Peyer's patch (tissue), 4 donors: ENCODE measurements around the gene ADAM23. TPM values are rescaled to one million over a fixed set of nuclear protein-coding genes. Genes with fewer than 3 reads are reported as not detected.

Experiments used
- DNase-seq, 3 donors: peaks; one replicate each; pipeline ENCODE4 v3.0.0-alpha.2; 2017 to 2019
- H3K27ac ChIP-seq, 4 donors: fragments of 200-600 bp; sonication (generic); one replicate each; pipeline ENCODE4 v1.5.1; 2016 to 2019
- H3K27me3 ChIP-seq, 2 donors: fragments of 200-600 bp; sonication (generic); one replicate each; pipeline ENCODE4 v1.5.1; 2019
- H3K36me3 ChIP-seq, 3 donors: fragments of 200-600 bp; sonication (generic); one replicate each; pipeline ENCODE4 v1.5.1; 2016 to 2019
- H3K4me1 ChIP-seq, 4 donors: fragments of 200-600 bp; sonication (generic); one replicate each; pipeline ENCODE4 v1.5.1; 2016 to 2019
- H3K4me3 ChIP-seq, 4 donors: fragments of 200-600 bp; sonication (generic); 1 replicate in 3 of 4; 2 replicates in 1 of 4; pipeline ENCODE4 v1.5.1; 2016 to 2019; ENCODE audit warnings: mild to moderate bottlenecking in 1 of 4
- H3K9me3 ChIP-seq, 4 donors: fragments of 200-600 bp; sonication (generic); one replicate each; pipeline ENCODE4 v1.5.1; 2016 to 2019; ENCODE audit warnings: mild to moderate bottlenecking in 1 of 4
- CTCF ChIP-seq, 6 experiments: fragments of 450-650 bp in 4 of 6; fragments of 200-600 bp in 2 of 6; sonication (generic) in 1 of 6; IDR thresholded peaks; one replicate each; pipeline ENCODE4 v1.5.1; 2017 to 2019; ENCODE audit warnings: antibody characterized with exemption in 6 of 6, mild to moderate bottlenecking in 3 of 6, moderate library complexity in 1 of 6
- POLR2A ChIP-seq, 2 donors: fragments of 450-650 bp; IDR thresholded peaks; one replicate each; pipeline ENCODE4 v1.5.1; 2017; ENCODE audit warnings: antibody characterized with exemption in 2 of 2, mild to moderate bottlenecking in 2 of 2, moderate library complexity in 2 of 2
- total RNA-seq, 4 donors: library from RNA; depleted of rRNA; stranded (reverse); fragments of >200 nt; gene quantifications; one replicate each; pipeline ENCODE4 v1.1.0, GENCODE V29; 2016

Gene ADAM23
- total RNA-seq, 4 donors from 2014 or later, result 0.47 to 2.5 (median 1.4) TPM

GRCh38 chr2:206521612-206522011 is 78.3 kb downstream of the ADAM23 start:
- Histone ChIP-seq H3K4me1 (no peaks in the 10 kb centered on the region), H3K27me3 (no peaks in the 10 kb centered on the region), H3K9me3 (no peaks in the 10 kb centered on the region), H3K27ac (no peak overlapping the region), H3K36me3 (no peaks in the 10 kb centered on the region), H3K4me3 (no peak overlapping the region)
- DNase-seq, result no peak
- TF ChIP-seq POLR2A (IDR thresholded peaks at IDR 0.05) (no peak), CTCF (IDR thresholded peaks at IDR 0.05) (no peak)

GRCh38 chr2:206526416-206526815 is 83.1 kb downstream of the ADAM23 start:
- TF ChIP-seq POLR2A (IDR thresholded peaks at IDR 0.05) (no peak), CTCF (IDR thresholded peaks at IDR 0.05) (no peak)
- H3K9me3 ChIP-seq, result no peaks in the 10 kb centered on the region
- no peak for DNase-seq
- H3K36me3 ChIP-seq, result no peaks in the 10 kb centered on the region
- no peaks in the 10 kb centered on the region for H3K27me3 ChIP-seq
- H3K4me1 ChIP-seq, result no peaks in the 10 kb centered on the region
- no peak overlapping the region for H3K27ac ChIP-seq
- no peak overlapping the region for H3K4me3 ChIP-seq

- no peaks in the 10 kb centered on the region for H3K36me3 ChIP-seq
- TF ChIP-seq CTCF (IDR thresholded peaks at IDR 0.05), result no peak
- no peak overlapping the region for H3K27ac ChIP-seq
- no peak overlapping the region for H3K4me3 ChIP-seq
- DNase-seq, result no peak
- H3K9me3 ChIP-seq, result no peaks in the 10 kb centered on the region
- no peaks in the 10 kb centered on the region for H3K4me1 ChIP-seq
- H3K27me3 ChIP-seq, result no peaks in the 10 kb centered on the region
These were observed 83.8 kb downstream of the ADAM23 start for GRCh38 chr2:206527153-206527552.

- Histone ChIP-seq H3K4me1 (no peaks in the 10 kb centered on the region), H3K4me3 (no peak overlapping the region), H3K36me3 (no peaks in the 10 kb centered on the region), H3K27me3 (no peaks in the 10 kb centered on the region), H3K27ac (no peak overlapping the region), H3K9me3 (no peaks in the 10 kb centered on the region)
- DNase-seq, result peak in 1 of 3 donors; percentile 54
- TF ChIP-seq POLR2A (IDR thresholded peaks at IDR 0.05) (no peak), CTCF (IDR thresholded peaks at IDR 0.05) (no peak)
These were observed 87.4 kb downstream of the ADAM23 start for GRCh38 chr2:206530727-206531126.

- no peak overlapping the region for H3K4me3 ChIP-seq
- no peak for DNase-seq
- no peaks in the 10 kb centered on the region for H3K4me1 ChIP-seq
- H3K27me3 ChIP-seq, result no peaks in the 10 kb centered on the region
- no peak for TF ChIP-seq CTCF (IDR thresholded peaks at IDR 0.05)
- no peaks in the 10 kb centered on the region for H3K9me3 ChIP-seq
- H3K36me3 ChIP-seq, result no peaks in the 10 kb centered on the region
- no peak overlapping the region for H3K27ac ChIP-seq
These were observed 88.7 kb downstream of the ADAM23 start for GRCh38 chr2:206531996-206532543.

GRCh38 chr2:206533977-206534376 is 90.6 kb downstream of the ADAM23 start:
- no peak for DNase-seq
- no peaks in the 10 kb centered on the region for H3K27me3 ChIP-seq
- no peaks in the 10 kb centered on the region for H3K9me3 ChIP-seq

More at GRCh38 chr2:206533977-206534376, 90.6 kb downstream of the ADAM23 start:
- no peaks in the 10 kb centered on the region for H3K36me3 ChIP-seq
- no peak overlapping the region for H3K4me3 ChIP-seq
- TF ChIP-seq POLR2A (IDR thresholded peaks at IDR 0.05), result no peak
- TF ChIP-seq CTCF (IDR thresholded peaks at IDR 0.05), result no peak
- H3K4me1 ChIP-seq, result no peaks in the 10 kb centered on the region
- no peak overlapping the region for H3K27ac ChIP-seq
